HepG2 (cell line): ENCODE measurements around the gene ARFIP1. TPM values are rescaled to one million over a fixed set of nuclear protein-coding genes. Genes with fewer than 3 reads are reported as not detected.
A peak's percentile ranks its signal among the peaks of the same experiment; 100 is the strongest.

Experiments
- GATAD1 ChIP-seq: IDR thresholded peaks from 2 replicates; pipeline ENCODE4 v1.6.1; 2016; ENCODE audit warnings: missing genetic modification reagents, missing compliant biosample characterization
- GRHL1 ChIP-seq: sonication (generic); formaldehyde crosslinking; conservative IDR thresholded peaks from 2 replicates; pipeline ENCODE4 v1.8.0; 2022; ENCODE audit warnings: missing genetic modification reagents
- HMG20B ChIP-seq: conservative IDR thresholded peaks from 2 replicates; pipeline ENCODE4 v1.6.1; 2016; ENCODE audit warnings: missing genetic modification reagents, missing compliant biosample characterization
- HOXA7 ChIP-seq: sonication (generic); formaldehyde crosslinking; IDR thresholded peaks from 2 replicates; pipeline ENCODE4 v1.8.1; 2022; ENCODE audit warnings: mild to moderate bottlenecking, missing genetic modification reagents, moderate library complexity
- IRF1 ChIP-seq: sonication (generic); formaldehyde crosslinking; IDR thresholded peaks from 2 replicates; pipeline ENCODE4 v1.4.0; 2020; ENCODE audit warnings: low read depth, mild to moderate bottlenecking, missing genetic modification reagents
- KDM4B ChIP-seq: sonication (generic); formaldehyde crosslinking; IDR thresholded peaks from 2 replicates; pipeline ENCODE4 v1.4.0; 2020; ENCODE audit warnings: missing genetic modification reagents
- PHF20 ChIP-seq: sonication (generic); formaldehyde crosslinking; IDR thresholded peaks from 2 replicates; pipeline ENCODE4 v1.5.0; 2020; ENCODE audit warnings: mild to moderate bottlenecking, missing genetic modification reagents
- RBFOX2 ChIP-seq: fragments of 200-400 bp; formaldehyde crosslinking; IDR thresholded peaks from 2 replicates; pipeline ENCODE4 v1.6.1; 2017; ENCODE audit warnings: low read depth, mild to moderate bottlenecking, low read length
- SRSF1 ChIP-seq: fragments of 200-400 bp; formaldehyde crosslinking; optimal IDR thresholded peaks from 2 replicates; pipeline ENCODE3; 2017; ENCODE audit warnings: mild to moderate bottlenecking, low read depth, low read length, moderate library complexity
- TEAD3 ChIP-seq: optimal IDR thresholded peaks from 2 replicates; pipeline ENCODE3; 2016; ENCODE audit warnings: borderline replicate concordance
- U2AF1 ChIP-seq: fragments of 200-400 bp; formaldehyde crosslinking; optimal IDR thresholded peaks from 2 replicates; pipeline ENCODE3; 2017; ENCODE audit warnings: mild to moderate bottlenecking, low read depth, low read length
- ZBTB2 ChIP-seq: sonication (generic); formaldehyde crosslinking; IDR thresholded peaks from 2 replicates; pipeline ENCODE4 v1.8.0; 2022; ENCODE audit warnings: low read depth, missing genetic modification reagents
- ZBTB39 ChIP-seq: sonication (generic); formaldehyde crosslinking; IDR thresholded peaks from 2 replicates; pipeline ENCODE4 v1.5.0; 2020; ENCODE audit warnings: missing genetic modification reagents
- ZFP90 ChIP-seq: sonication (generic); formaldehyde crosslinking; IDR thresholded peaks from 2 replicates; pipeline ENCODE4 v1.8.0; 2022; ENCODE audit warnings: missing genetic modification reagents, mild to moderate bottlenecking, inconsistent platforms, borderline replicate concordance
- ZFP91 ChIP-seq: sonication (generic); formaldehyde crosslinking; IDR thresholded peaks from 2 replicates; pipeline ENCODE4 v1.9.0; 2022; ENCODE audit warnings: missing genetic modification reagents, mild to moderate bottlenecking, borderline replicate concordance
- ZNF101 ChIP-seq: sonication (generic); formaldehyde crosslinking; IDR thresholded peaks from 2 replicates; pipeline ENCODE4 v1.4.0; 2020; ENCODE audit warnings: mild to moderate bottlenecking, low read depth, missing genetic modification reagents, borderline replicate concordance
- ZNF350 ChIP-seq: sonication (generic); formaldehyde crosslinking; IDR thresholded peaks from 2 replicates; pipeline ENCODE4 v1.4.0; 2020; ENCODE audit warnings: mild to moderate bottlenecking, low read depth, missing genetic modification reagents, borderline replicate concordance
- ZNF354B ChIP-seq: sonication (generic); formaldehyde crosslinking; IDR thresholded peaks from 2 replicates; pipeline ENCODE4 v1.8.0; 2022; ENCODE audit warnings: mild to moderate bottlenecking, missing genetic modification reagents
- ZNF496 ChIP-seq: sonication (generic); formaldehyde crosslinking; IDR thresholded peaks from 2 replicates; pipeline ENCODE4 v1.8.1; 2023; ENCODE audit warnings: mild to moderate bottlenecking, moderate library complexity, missing genetic modification reagents; ENCODE audit not compliant: insufficient replicate concordance
- ZNF737 ChIP-seq: sonication (generic); formaldehyde crosslinking; IDR thresholded peaks from 2 replicates; pipeline ENCODE4 v1.5.0; 2020; ENCODE audit warnings: missing genetic modification reagents, mild to moderate bottlenecking, borderline replicate concordance
- ZNF772 ChIP-seq: sonication (generic); formaldehyde crosslinking; IDR thresholded peaks from 2 replicates; pipeline ENCODE4 v1.5.0; 2020; ENCODE audit warnings: mild to moderate bottlenecking, missing genetic modification reagents
- polyA plus RNA-seq, 8 experiments: library from polyadenylated mRNA; depleted of rRNA in 3 of 8; stranded (reverse) in 7 of 8; unstranded in 1 of 8; fragments of >200 nt; fragmentation: Illumina TruSeq in 4 of 8; extraction: Trizol in 4 of 8; gene quantifications; 2 replicates each; pipeline versions ENCODE4 v1.2.1 to v1.2.3, GENCODE V29; 2011 to 2016; ENCODE audit warnings: low read depth in 4 of 8, missing spikeins in 1 of 8, mixed read lengths in 1 of 8; ENCODE audit not compliant: insufficient read depth in 1 of 8
- total RNA-seq, 5 experiments: library from RNA; depleted of rRNA; stranded (reverse); fragments of >200 nt; fragmentation: Illumina TruSeq; extraction: Trizol; gene quantifications; 2 replicates each; pipeline ENCODE4 v1.2.3, GENCODE V29; 2016; ENCODE audit warnings: low read depth in 1 of 5

ARFIP1 gene
- total and polyA plus RNA-seq, 2 of the 13 experiments (the other 11 are each of a cell fraction or from before 2014, with no cell fraction given): 9.9 to 27.7 TPM

GRCh38 chr4:152936446-152937335 lies 156.9 kb downstream of the ARFIP1 start (continued):
- TF ChIP-seq IRF1 (CRISPR knock-in tag) (no peak), ZNF354B (CRISPR knock-in tag) (no peak), GATAD1 (CRISPR knock-in tag) (no peak), ZNF737 (CRISPR knock-in tag) (no peak), SRSF1 (peak; percentile 12), ZNF496 (CRISPR knock-in tag) (no peak), ZBTB39 (no peak), ZFP91 (peak; percentile 20; the same call in 1 of the 2 replicates), ZFP90 (peak; percentile 38; the same call in 1 of the 2 replicates), ZNF772 (CRISPR knock-in tag) (no peak), RBFOX2 (peak; percentile 4; the same call in 1 of the 2 replicates), KDM4B (CRISPR knock-in tag) (no peak), GRHL1 (no peak), HOXA7 (CRISPR knock-in tag) (no peak), ZNF350 (CRISPR knock-in tag) (no peak), HMG20B (CRISPR knock-in tag) (no peak), PHF20 (CRISPR knock-in tag) (no peak), U2AF1 (no peak), TEAD3 (CRISPR knock-in tag) (no peak), ZBTB2 (CRISPR knock-in tag) (no peak), ZNF101 (CRISPR knock-in tag) (no peak)
